Activated CD8-positive, alpha-beta T cell treated with anti-CD3 and anti-CD28 coated beads for 36 hours (primary cell): ENCODE measurements around the gene HNF1A. TPM values are rescaled to one million over a fixed set of nuclear protein-coding genes. Genes with fewer than 3 reads are reported as not detected.
A peak's percentile ranks its signal among the peaks of the same experiment; 100 is the strongest.

Source experiments
- ATAC-seq: fragments of 200-7000 bp; cut with Tn5 transposase; one replicate; pipeline ENCODE4 v1.10.0; 2021; ENCODE audit warnings: mild to moderate bottlenecking, moderate library complexity
- CTCF ChIA-PET: fragments of 350-600 bp; sonication (Branson Sonifier 250); formaldehyde crosslinking; loops from one replicate; lab custom pipeline; 2021; ENCODE audit warnings: antibody characterized with exemption; lab: Charles Lee
- POLR2A ChIA-PET: fragments of 350-600 bp; sonication (Branson Sonifier 250); formaldehyde crosslinking; loops from one replicate; lab custom pipeline; 2021; ENCODE audit warnings: antibody characterized with exemption; lab: Charles Lee
- DNase-seq: peaks from one replicate; pipeline ENCODE4 v3.0.0-alpha.2; 2020
- H3K27ac Mint-ChIP-seq: one replicate; pipeline ENCODE4 v1.8.0; 2021; ENCODE audit warnings: mild to moderate bottlenecking, mixed read lengths
- H3K27me3 Mint-ChIP-seq: one replicate; pipeline ENCODE4 v1.8.0; 2021; ENCODE audit warnings: mixed read lengths
- H3K36me3 Mint-ChIP-seq: one replicate; pipeline ENCODE4 v1.8.0; 2021; ENCODE audit warnings: low read depth, mixed read lengths
- H3K4me1 Mint-ChIP-seq: one replicate; pipeline ENCODE4 v1.8.0; 2021; ENCODE audit warnings: low read depth, mixed read lengths
- H3K4me3 Mint-ChIP-seq: one replicate; pipeline ENCODE4 v1.8.0; 2021; ENCODE audit warnings: mild to moderate bottlenecking, moderate library complexity, mixed read lengths
- H3K9me3 Mint-ChIP-seq: one replicate; pipeline ENCODE4 v1.8.0; 2021; ENCODE audit warnings: mixed read lengths
- CTCF ChIP-seq: fragments of 200-600 bp; IDR thresholded peaks from one replicate; pipeline ENCODE4 v1.8.0; 2022; ENCODE audit warnings: antibody characterized with exemption, mild to moderate bottlenecking
- intact Hi-C: fragments of 100-400 bp; cut with micrococcal nuclease; formaldehyde crosslinking; loops from one replicate; pipeline ENCODE4 v1.10.0; 2022
- total RNA-seq, 2 experiments: library from RNA; stranded (reverse); gene quantifications; one replicate each; pipeline ENCODE4 v1.2.3, GENCODE V29; 2021

HNF1A gene
- total RNA-seq, 2 experiments from 2014 or later = not detected

- H3K27ac Mint-ChIP-seq = no peak overlapping the region
- DNase-seq (no peak), ATAC-seq (no peak)
- no peak for TF ChIP-seq CTCF
- no peaks in the 10 kb centered on the region for H3K4me1 Mint-ChIP-seq
- no peaks in the 10 kb centered on the region for H3K27me3 Mint-ChIP-seq
- H3K36me3 Mint-ChIP-seq = peaks cover 34% of the 10 kb centered on the region
- ChIA-PET CTCF (interaction anchor here (1.7 to 7.5 kb wide), 4 partner anchors 19 to 92 kb away, joined by 4 to 88 read pairs (median 6); no protein-coding TSS in a partner anchor), POLR2A (no interaction called here)
- H3K9me3 Mint-ChIP-seq = no peaks in the 10 kb centered on the region
- intact Hi-C loops = no loop called here
- H3K4me3 Mint-ChIP-seq = no peak overlapping the region
Observed at GRCh38 chr12:121003650-121004049, 25.3 kb downstream of the HNF1A start.

- no peaks in the 10 kb centered on the region for H3K9me3 Mint-ChIP-seq
- TF ChIP-seq CTCF = no peak
- intact Hi-C loops = no loop called here
Observed at GRCh38 chr12:121004253-121004815, 26.0 kb downstream of the HNF1A start.

GRCh38 chr12:121005346-121005815 lies 27.0 kb downstream of the HNF1A start:
- peak overlapping the region; percentile 48 for H3K27ac Mint-ChIP-seq
- H3K27me3 Mint-ChIP-seq = no peaks in the 10 kb centered on the region
- peak; percentile 76 for DNase-seq
- H3K9me3 Mint-ChIP-seq = no peaks in the 10 kb centered on the region
- ChIA-PET POLR2A (interaction anchor here (0.9 kb wide), 1 partner anchor 81 kb away, joined by 3 read pairs; no protein-coding TSS in a partner anchor), CTCF (interaction anchor here (0.7 to 7.5 kb wide), 26 partner anchors 8 to 423 kb away, joined by 3 to 88 read pairs (median 5); partner anchors contain the start of genes C12orf43 and P2RX7)
- TF ChIP-seq CTCF = peak; percentile 75
- H3K4me1 Mint-ChIP-seq = no peaks in the 10 kb centered on the region
- H3K36me3 Mint-ChIP-seq = peaks cover 43% of the 10 kb centered on the region
- H3K4me3 Mint-ChIP-seq = no peak overlapping the region
- ATAC-seq = peak; percentile 93
- intact Hi-C loops = no loop called here

More at GRCh38 chr12:121004253-121004815, 26.0 kb downstream of the HNF1A start:
- H3K27ac Mint-ChIP-seq = no peak overlapping the region
- H3K36me3 Mint-ChIP-seq = peaks cover 37% of the 10 kb centered on the region
- POLR2A ChIA-PET = interaction anchor here (0.9 kb wide), 1 partner anchor 82 kb away, joined by 3 read pairs; no protein-coding TSS in a partner anchor
- no peak for ATAC-seq
- CTCF ChIA-PET = interaction anchor here (0.7 to 7.5 kb wide), 15 partner anchors 12 to 422 kb away, joined by 3 to 88 read pairs (median 6); partner anchors contain the start of gene C12orf43
- no peak overlapping the region for H3K4me3 Mint-ChIP-seq
- no peaks in the 10 kb centered on the region for H3K4me1 Mint-ChIP-seq
- no peak for DNase-seq
- no peaks in the 10 kb centered on the region for H3K27me3 Mint-ChIP-seq

GRCh38 chr12:121008347-121009098 lies 30.2 kb downstream of the HNF1A start:
- ATAC-seq = no peak
- DNase-seq = no peak
- POLR2A ChIA-PET = interaction anchor here (0.9 kb wide), 1 partner anchor 126 kb away, joined by 3 read pairs; no protein-coding TSS in a partner anchor
- no peak for TF ChIP-seq CTCF
- Mint-ChIP-seq H3K4me1 (peaks cover 7% of the 10 kb centered on the region), H3K4me3 (no peak overlapping the region), H3K27ac (no peak overlapping the region), H3K36me3 (peaks cover 57% of the 10 kb centered on the region), H3K27me3 (no peaks in the 10 kb centered on the region), H3K9me3 (no peaks in the 10 kb centered on the region)
- CTCF ChIA-PET = interaction anchor here (4.1 to 7.5 kb wide), 2 partner anchors 52 to 104 kb away, joined by 43 to 88 read pairs; no protein-coding TSS in a partner anchor
- intact Hi-C loops = no loop called here
